Heart left ventricle (tissue), 16 donors: ENCODE results near the gene SSPN. TPM values are rescaled to one million over a fixed set of nuclear protein-coding genes. Genes with fewer than 3 reads are reported as not detected.

Source experiments
- ATAC-seq, 4 donors: fragments of 200-7000 bp; cut with Tn5 transposase; one replicate each; pipeline ENCODE4 v1.9.1; 2020 to 2022; ENCODE audit warnings: moderate library complexity in 4 of 4, mild to moderate bottlenecking in 3 of 4, moderate number of reproducible peaks in 1 of 4
- DNase-seq, 5 donors: peaks; one replicate each; pipeline ENCODE4 v3.0.0-alpha.2; 2020
- H3K27ac ChIP-seq, 12 donors: fragments of 200-600 bp; sonication (generic) in 4 of 12; one replicate each; pipeline versions ENCODE4 v1.5.0 to v1.8.0; 2016 to 2022; ENCODE audit warnings: mild to moderate bottlenecking in 2 of 12
- H3K27me3 ChIP-seq, 9 donors: fragments of 200-600 bp; sonication (generic) in 2 of 9; one replicate each; pipeline versions ENCODE4 v1.5.1 to v1.8.0; 2016 to 2022; ENCODE audit warnings: mild to moderate bottlenecking in 3 of 9
- H3K36me3 ChIP-seq, 9 donors: fragments of 200-600 bp; sonication (generic) in 2 of 9; one replicate each; pipeline versions ENCODE4 v1.5.0 to v1.8.0; 2018 to 2022; ENCODE audit warnings: mild to moderate bottlenecking in 2 of 9
- H3K4me1 ChIP-seq, 12 donors: fragments of 200-600 bp; sonication (generic) in 4 of 12; one replicate each; pipeline versions ENCODE4 v1.5.0 to v1.8.0; 2016 to 2022; ENCODE audit warnings: mild to moderate bottlenecking in 3 of 12
- H3K4me3 ChIP-seq, 12 donors: fragments of 200-600 bp; sonication (generic) in 4 of 12; one replicate each; pipeline versions ENCODE4 v1.5.0 to v1.8.0; 2017 to 2022; ENCODE audit warnings: mild to moderate bottlenecking in 9 of 12, moderate library complexity in 4 of 12
- H3K9me3 ChIP-seq, 12 donors: fragments of 200-600 bp; sonication (generic) in 4 of 12; one replicate each; pipeline versions ENCODE4 v1.5.0 to v1.8.0; 2016 to 2022; ENCODE audit warnings: mild to moderate bottlenecking in 1 of 12
- POLR2A ChIP-seq, 2 donors: fragments of 450-650 bp; IDR thresholded peaks; one replicate each; pipeline ENCODE4 v1.6.1; 2017; ENCODE audit warnings: antibody characterized with exemption in 2 of 2, mild to moderate bottlenecking in 2 of 2, moderate library complexity in 2 of 2
- whole genome bisulfite sequencing, 4 donors: extraction: QIAGEN DNeasy Blood & Tissue Kit in 2 of 4; methylation state at CpG; one replicate each; pipeline versions ENCODE4 v1.1.5 to v1.1.7; 2013 to 2018; 5-methylcytosine and 5-hydroxymethylcytosine counted together
- intact Hi-C, 10 donors: fragments of 100-400 bp; cut with DNase I; formaldehyde crosslinking; loops; one replicate each; pipeline versions ENCODE4 v1.11.1 to v1.14.2; 2022
- polyA plus RNA-seq, 2 donors: library from polyadenylated mRNA; stranded (reverse); fragments of 200-250 nt; gene quantifications; one replicate each; pipeline ENCODE4 v1.2.3, GENCODE V29; 2013
- total RNA-seq, 9 donors: library from RNA; depleted of rRNA in 2 of 9; stranded (reverse); fragments of >200 nt in 2 of 9; fragmentation: NEBNext Ultra II Directional in 3 of 9; extraction: Animal tissue kit (Norgen Biotek cat#: 25700) in 3 of 9; gene quantifications; one replicate each; pipeline versions ENCODE4 v1.1.0 to v1.2.4, GENCODE V29; 2016 to 2023
- TF ChIP-seq, protein P1 (sequence below), 12 donors: fragments of 200-600 bp; sonication (generic) in 4 of 12; IDR thresholded peaks; one replicate each; pipeline versions ENCODE4 v1.5.0 to v1.8.0; 2018 to 2022; ENCODE audit warnings: antibody characterized with exemption in 12 of 12, mild to moderate bottlenecking in 5 of 12
- donor health status: ischemic (EF 13 %, LVEDD 7.1; RV severe dilation, severe dysfunction).
- donor health status: healthy with polysubstance abuse.
- donor health status: DM: no; HTN: yes; CAD: no.
- donor health status: DM: no; HTN: no; CAD: no.
- donor health status: ischemic (EF 25% LVEDD 6.9; RV normal size, moderate dysfunction).
- donor health status: ischemic (EF 25% LVEDD 5.7; RV mildly dilated, moderate dysfunction).
- donor health status: healthy.
- donor health status: DM: yes; HTN: yes; CAD: no.
- donor health status: ischemic (EF 35%, LVEDD 5.7; RV mildly dilated, moderate dysfunction).
- donor health status: nonischemic (EF 11% LVEDD 7.7; RV severe dilation, severe dysfunction).
- donor health status: DM: yes; HTN: yes; CAD: no.
- donor health status: PGD.
- donor health status: ischemic (EF 29% LVEDD 5.4; RV normal size, mild dysfunction).
- donor health status: nonischemic (EF 23%, LVEDD 6.1; RV moderate dilation, normal function).

The SSPN gene
- total and polyA plus RNA-seq, 11 donors = 7.5 to 109 (median 56.1) TPM

DNA sequence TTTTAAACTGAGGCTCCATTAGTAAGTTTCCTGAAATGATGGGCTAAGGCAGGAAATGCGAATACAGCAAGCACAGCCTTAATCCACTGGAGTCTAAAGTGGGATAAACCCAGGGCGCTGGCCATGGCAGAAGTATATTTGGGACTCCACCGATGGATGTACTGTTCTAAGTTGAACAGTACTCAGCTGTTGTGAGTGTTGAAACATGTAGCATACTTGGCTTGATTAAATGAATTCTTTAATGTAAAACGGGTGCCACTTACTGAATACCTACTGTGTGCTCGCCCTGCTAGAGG, 996 bp downstream of the SSPN start:
- no peak for DNase-seq
- H3K4me3 ChIP-seq = peak overlapping the region; percentile 32 to 79 (median 67)
- H3K27ac ChIP-seq = peak overlapping the region; percentile 35 to 93 (median 84)
- H3K4me1 ChIP-seq = peaks cover 0 to 45% (median 25%) of the 10 kb centered on the region in 12 donors
- 30 to 39% (median 33%) methylated on average over 5 of the region's 5 CpGs for WGBS, 4 donors
- peak; percentile 40 to 85 (median 62) for ATAC-seq
- peaks cover 0 to 15% (median 0%) of the 10 kb centered on the region in 9 donors for H3K27me3 ChIP-seq
- no peak for TF ChIP-seq POLR2A (IDR thresholded peaks at IDR 0.05)
- TF ChIP-seq, protein P1, sequence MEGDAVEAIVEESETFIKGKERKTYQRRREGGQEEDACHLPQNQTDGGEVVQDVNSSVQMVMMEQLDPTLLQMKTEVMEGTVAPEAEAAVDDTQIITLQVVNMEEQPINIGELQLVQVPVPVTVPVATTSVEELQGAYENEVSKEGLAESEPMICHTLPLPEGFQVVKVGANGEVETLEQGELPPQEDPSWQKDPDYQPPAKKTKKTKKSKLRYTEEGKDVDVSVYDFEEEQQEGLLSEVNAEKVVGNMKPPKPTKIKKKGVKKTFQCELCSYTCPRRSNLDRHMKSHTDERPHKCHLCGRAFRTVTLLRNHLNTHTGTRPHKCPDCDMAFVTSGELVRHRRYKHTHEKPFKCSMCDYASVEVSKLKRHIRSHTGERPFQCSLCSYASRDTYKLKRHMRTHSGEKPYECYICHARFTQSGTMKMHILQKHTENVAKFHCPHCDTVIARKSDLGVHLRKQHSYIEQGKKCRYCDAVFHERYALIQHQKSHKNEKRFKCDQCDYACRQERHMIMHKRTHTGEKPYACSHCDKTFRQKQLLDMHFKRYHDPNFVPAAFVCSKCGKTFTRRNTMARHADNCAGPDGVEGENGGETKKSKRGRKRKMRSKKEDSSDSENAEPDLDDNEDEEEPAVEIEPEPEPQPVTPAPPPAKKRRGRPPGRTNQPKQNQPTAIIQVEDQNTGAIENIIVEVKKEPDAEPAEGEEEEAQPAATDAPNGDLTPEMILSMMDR (IDR thresholded peaks at IDR 0.05) = no peak
- intact Hi-C loops = loop anchor here in 7 of 10 donors (2.0 to 10.0 kb wide), 4 partner anchors 44 to 72 kb away; partner anchors contain the start of gene BHLHE41 (in 7 of the 7)
- H3K36me3 ChIP-seq = no peaks in the 10 kb centered on the region
- no peaks in the 10 kb centered on the region for H3K9me3 ChIP-seq

DNA sequence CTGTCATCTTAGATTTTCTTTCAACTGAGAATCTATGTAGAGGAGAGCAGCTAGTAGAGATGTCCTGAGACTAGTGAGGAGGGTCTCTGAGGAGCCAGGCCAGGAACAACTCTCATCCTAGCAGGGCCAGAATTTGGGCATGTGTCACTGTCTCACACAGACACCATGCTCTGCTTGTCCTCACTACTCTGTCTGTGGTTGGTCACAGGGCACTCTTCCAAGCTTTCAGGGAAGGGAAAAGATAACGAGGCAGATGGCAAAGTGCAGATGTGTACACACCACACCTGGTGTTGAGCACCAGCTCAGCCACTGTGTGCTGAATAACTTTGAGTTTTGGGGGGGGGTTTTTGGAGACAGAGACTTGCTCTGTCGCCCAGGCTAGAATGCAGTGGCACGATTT, 2.5 kb downstream of the SSPN start:
- ATAC-seq (peak in 3 of 4 donors; percentile 6 to 16 (median 11)), DNase-seq (peak in 2 of 5 donors; percentile 23 to 25)
- intact Hi-C loops = loop anchor here in 7 of 10 donors (2.0 to 10.0 kb wide), 4 partner anchors 46 to 73 kb away; partner anchors contain the start of gene BHLHE41 (in 7 of the 7)
- Histone ChIP-seq H3K27ac (peak overlapping the region in 8 of 12 donors; percentile 19 to 92 (median 80)), H3K36me3 (no peaks in the 10 kb centered on the region), H3K27me3 (peaks cover 0 to 15% (median 0%) of the 10 kb centered on the region in 9 donors), H3K9me3 (no peaks in the 10 kb centered on the region), H3K4me3 (no peak overlapping the region), H3K4me1 (peaks cover 0 to 45% (median 25%) of the 10 kb centered on the region in 12 donors)
- 49 to 67% (median 61%) methylated on average over 3 of the region's 3 CpGs for WGBS, 4 donors
- no peak for TF ChIP-seq POLR2A (IDR thresholded peaks at IDR 0.05)
- TF ChIP-seq, protein P1 (IDR thresholded peaks at IDR 0.05) = no peak

DNA sequence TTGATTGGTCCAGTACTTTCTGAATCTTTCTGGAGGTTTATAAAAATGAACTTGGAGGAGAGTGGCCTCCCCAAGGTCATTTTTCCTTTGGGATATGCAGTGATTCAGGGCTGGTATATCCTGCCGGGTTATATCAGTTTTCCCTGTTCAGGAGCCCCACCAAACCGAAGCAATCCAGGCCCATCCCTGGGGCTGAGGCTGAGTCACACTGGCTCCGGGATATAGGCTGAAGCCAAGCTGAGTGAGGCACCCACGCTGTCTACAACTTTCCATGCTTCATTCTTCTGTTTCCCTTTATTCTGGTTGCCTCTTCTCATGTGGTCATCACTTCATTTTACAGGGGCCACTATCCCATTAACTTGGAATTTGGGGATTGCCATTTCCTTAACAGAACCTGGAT, 3.4 kb downstream of the SSPN start:
- Histone ChIP-seq H3K36me3 (no peaks in the 10 kb centered on the region), H3K4me3 (no peak overlapping the region), H3K27me3 (peaks cover 0 to 15% (median 0%) of the 10 kb centered on the region in 9 donors), H3K4me1 (peaks cover 0 to 50% (median 26%) of the 10 kb centered on the region in 12 donors), H3K27ac (peak overlapping the region in 7 of 12 donors; percentile 2 to 92 (median 23)), H3K9me3 (no peaks in the 10 kb centered on the region)
- 48 to 63% (median 61%) methylated on average over 4 of the region's 4 CpGs for WGBS, 4 donors
- ATAC-seq (peak in 3 of 4 donors; percentile 28 to 60 (median 33)), DNase-seq (peak in 2 of 5 donors; percentile 28 to 68)
- TF ChIP-seq POLR2A (IDR thresholded peaks at IDR 0.05) = no peak
- TF ChIP-seq, protein P1 (IDR thresholded peaks at IDR 0.05) = no peak
- intact Hi-C loops = loop anchor here in 6 of 10 donors (5.0 to 10.0 kb wide), 3 partner anchors 46 to 74 kb away; partner anchors contain the start of gene BHLHE41 (in 5 of the 6)

DNA sequence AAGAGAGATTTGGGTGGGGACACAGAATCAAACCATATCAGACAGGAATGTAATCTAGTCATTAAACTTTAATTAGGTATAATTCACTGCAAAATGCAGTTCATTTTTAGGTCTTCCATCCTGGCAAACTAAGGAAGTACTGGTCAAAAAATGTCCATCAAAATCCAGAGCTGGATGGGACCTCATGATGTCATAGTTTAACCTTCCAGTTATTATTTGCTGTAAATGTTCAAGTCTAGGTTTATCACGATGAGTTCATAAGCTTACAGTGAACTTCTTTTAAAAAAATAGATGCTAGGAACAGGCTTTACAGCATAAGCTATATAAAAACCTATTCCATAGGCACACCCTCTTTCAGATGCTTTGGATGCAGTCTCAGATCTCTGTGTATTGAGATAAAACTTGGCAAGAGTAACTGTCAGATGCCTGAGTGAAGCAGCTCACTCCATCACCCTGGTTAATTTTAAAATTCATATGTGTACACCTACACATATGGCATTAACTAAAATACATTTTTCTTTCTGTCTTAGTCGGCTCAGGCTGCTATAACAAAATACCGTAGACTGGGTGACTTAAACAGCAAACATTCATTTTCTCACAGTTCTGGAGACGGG, 7.9 kb downstream of the SSPN start:
- no peak for TF ChIP-seq POLR2A (IDR thresholded peaks at IDR 0.05)
- TF ChIP-seq, protein P1 (IDR thresholded peaks at IDR 0.05) = no peak
- ATAC-seq (peak in 1 of 4 donors; percentile 38), DNase-seq (no peak)
- no peaks in the 10 kb centered on the region for H3K36me3 ChIP-seq
- H3K27ac ChIP-seq = no peak overlapping the region
- WGBS, 4 donors = 61 to 78% (median 65%) methylated on average over 4 of the region's 4 CpGs
- H3K4me1 ChIP-seq = peaks cover 0 to 40% (median 7%) of the 10 kb centered on the region in 12 donors
- intact Hi-C loops = loop anchor here in 1 of 10 donors (10.0 kb wide), 1 partner anchor 192 kb away; no protein-coding TSS in a partner anchor
- H3K4me3 ChIP-seq = no peak overlapping the region
- no peaks in the 10 kb centered on the region for H3K9me3 ChIP-seq
- no peaks in the 10 kb centered on the region for H3K27me3 ChIP-seq
